Pancreas (tissue), 10 donors: ENCODE data around the gene ZNF341. TPM values are rescaled to one million over a fixed set of nuclear protein-coding genes. Genes with fewer than 3 reads are reported as not detected.

Source experiments
- ATAC-seq, 4 donors: fragments of 200-7000 bp; cut with Tn5 transposase; one replicate each; pipeline versions ENCODE4 v1.8.0 to v1.9.1; 2020; ENCODE audit warnings: mild to moderate bottlenecking in 4 of 4, moderate library complexity in 4 of 4
- DNase-seq, 6 donors: peaks; one replicate each; pipeline ENCODE4 v3.0.0-alpha.2; 2020
- FAIRE-seq: peaks from 2 replicates; lab custom pipeline; 2012; peaks lifted over from hg19 to GRCh38; lab: Jason Lieb, UNC
- H3K27ac ChIP-seq, 4 donors: fragments of 200-600 bp; sonication (generic); 1 replicate in 3 of 4; 2 replicates in 1 of 4; pipeline versions ENCODE4 v1.5.0 to v1.8.0; 2020
- H3K27me3 ChIP-seq, 4 donors: fragments of 200-600 bp; one replicate each; pipeline ENCODE4 v1.8.0; 2021
- H3K36me3 ChIP-seq, 3 donors: fragments of 200-600 bp; sonication (generic) in 1 of 3; one replicate each; pipeline versions ENCODE4 v1.5.0 to v1.8.0; 2020 to 2021
- H3K4me1 ChIP-seq, 3 donors: fragments of 200-600 bp; one replicate each; pipeline ENCODE4 v1.8.0; 2021
- H3K4me3 ChIP-seq, 4 donors: fragments of 200-600 bp; sonication (generic) in 2 of 4; one replicate each; pipeline versions ENCODE4 v1.5.0 to v1.8.0; 2020 to 2021
- H3K9me3 ChIP-seq, 4 donors: fragments of 200-600 bp; one replicate each; pipeline ENCODE4 v1.8.0; 2021
- CTCF ChIP-seq, 4 donors: fragments of 200-600 bp; sonication (generic) in 3 of 4; IDR thresholded peaks; one replicate each; pipeline versions ENCODE4 v1.5.0 to v1.8.0; 2021; ENCODE audit warnings: antibody characterized with exemption in 4 of 4
- WGBS, 2 donors: extraction: QIAGEN DNeasy Blood & Tissue Kit; methylation state at CpG; one replicate each; pipeline ENCODE4 v1.1.7; 2013; 5-methylcytosine and 5-hydroxymethylcytosine counted together
- intact Hi-C, 3 donors: fragments of 100-400 bp; cut with DNase I; formaldehyde crosslinking; loops; one replicate each; pipeline versions ENCODE4 v1.11.1 to v1.14.2; 2022
- polyA plus RNA-seq, 2 donors: library from polyadenylated mRNA; stranded (reverse); fragments of 200-250 nt; gene quantifications; one replicate each; pipeline ENCODE4 v1.2.3, GENCODE V29; 2013
- total RNA-seq, 6 donors: library from RNA; stranded (reverse); fragmentation: NEBNext Ultra II Directional in 4 of 6; extraction: Animal tissue kit (Norgen Biotek cat#: 25700) in 4 of 6; gene quantifications; one replicate each; pipeline versions ENCODE4 v1.2.1 to v1.2.4, GENCODE V29; 2021 to 2023
- donor health status: healthy with polysubstance abuse.
- donor health status: DM: no; HTN: no; CAD: no; lungs with moderate emphysema.
- donor health status: DM: no; HTN: no; CAD: no.
- donor health status: control.
- donor health status: control.
- donor health status: Bipolar disorder and iron deficiency.
- donor health status: DM: yes; HTN: yes; CAD: no.
- donor health status: DM: no; HTN: no; CAD: no.
- donor health status: DM: no; HTN: no; CAD: no.
- donor health status: DM: yes; HTN: yes; CAD: no.

Gene ZNF341
- total and polyA plus RNA-seq, 8 donors = 1.1 to 5.7 (median 1.6) TPM

- no peak for TF ChIP-seq CTCF (IDR thresholded peaks at IDR 0.05)
- FAIRE-seq (no peak), DNase-seq (no peak), ATAC-seq (no peak)
- WGBS, 2 donors = 56 to 61% methylated on average over 9 of the region's 9 CpGs
- Histone ChIP-seq H3K27ac (peak overlapping the region in 2 of 4 donors; percentile 51 to 57), H3K36me3 (no peaks in the 10 kb centered on the region), H3K4me1 (peaks cover 45 to 81% (median 57%) of the 10 kb centered on the region in 3 donors), H3K27me3 (no peaks in the 10 kb centered on the region), H3K9me3 (no peaks in the 10 kb centered on the region), H3K4me3 (no peak overlapping the region)
- intact Hi-C loops = no loop called here
Observed at GRCh38 chr20:33828326-33828844, 96.6 kb downstream of the ZNF341 start.

- Histone ChIP-seq H3K27ac (peak overlapping the region in 3 of 4 donors; percentile 11 to 57 (median 51)), H3K4me3 (no peak overlapping the region), H3K9me3 (no peaks in the 10 kb centered on the region), H3K36me3 (no peaks in the 10 kb centered on the region), H3K4me1 (peaks cover 49 to 86% (median 62%) of the 10 kb centered on the region in 3 donors), H3K27me3 (no peaks in the 10 kb centered on the region)
- TF ChIP-seq CTCF (IDR thresholded peaks at IDR 0.05) = no peak
- intact Hi-C loops = no loop called here
- FAIRE-seq (no peak), DNase-seq (peak in 1 of 6 donors; percentile 43), ATAC-seq (peak; percentile 33 to 66 (median 50))
- 40 to 41% methylated on average over 3 of the region's 3 CpGs for WGBS, 2 donors
Observed at GRCh38 chr20:33828967-33829560, 97.3 kb downstream of the ZNF341 start.

GRCh38 chr20:33829636-33830035 is 97.8 kb downstream of the ZNF341 start:
- Histone ChIP-seq H3K27me3 (no peaks in the 10 kb centered on the region), H3K36me3 (no peaks in the 10 kb centered on the region), H3K4me1 (peaks cover 53 to 89% (median 66%) of the 10 kb centered on the region in 3 donors), H3K4me3 (no peak overlapping the region), H3K27ac (peak overlapping the region in 3 of 4 donors; percentile 11 to 57 (median 51)), H3K9me3 (no peaks in the 10 kb centered on the region)
- TF ChIP-seq CTCF (IDR thresholded peaks at IDR 0.05) = no peak
- FAIRE-seq = no peak
- no peak for ATAC-seq
- no peak for DNase-seq
- intact Hi-C loops = no loop called here
- WGBS, 2 donors = 46 to 57% methylated on average over 3 of the region's 3 CpGs

- DNase-seq (no peak), ATAC-seq (no peak), FAIRE-seq (no peak)
- Histone ChIP-seq H3K36me3 (no peaks in the 10 kb centered on the region), H3K9me3 (no peaks in the 10 kb centered on the region), H3K27me3 (no peaks in the 10 kb centered on the region), H3K27ac (peak overlapping the region in 3 of 4 donors; percentile 11 to 57 (median 51)), H3K4me3 (no peak overlapping the region), H3K4me1 (peaks cover 46 to 82% (median 58%) of the 10 kb centered on the region in 3 donors)
- intact Hi-C loops = no loop called here
- no peak for TF ChIP-seq CTCF (IDR thresholded peaks at IDR 0.05)
- WGBS, 2 donors = 42 to 53% methylated on average over 4 of the region's 4 CpGs
Observed at GRCh38 chr20:33830371-33830770, 98.6 kb downstream of the ZNF341 start.
